ENCODE measurements around the gene DNAJC5G.

Gene DNAJC5G

GRCh38 chr2:27303093-27304025, 28.1 kb downstream of the DNAJC5G start:
- CTCF ChIA-PET, result interaction anchor here (0.6 to 17.4 kb wide), 47 partner anchors 9 to 1633 kb away, joined by 3 to 211 read pairs (median 4); partner anchors contain the start of genes AGBL5, MPV17, SLC30A3 and TRIM54
- Histone ChIP-seq H3K4me1 (ENCODE audit: control insufficient read depth, insufficient read depth, low read length) (no peaks in the 10 kb centered on the region), H3K9me3 (ENCODE audit: control insufficient read depth, insufficient read depth, low read depth, low read length) (no peaks in the 10 kb centered on the region), H3K27ac (ENCODE audit: extremely low read depth, low read depth, low read length) (no peak overlapping the region), H3K36me3 (ENCODE audit: control insufficient read depth in 2 of 2, insufficient read depth in 1 of 2, low read length in 2 of 2) (peaks cover 0 to 3% of the 10 kb centered on the region in 2 experiments; a peak in 1 of 3 replicates), H3K4me3 (ENCODE audit: low read depth, low read length) (no peak overlapping the region)
- POLR2A ChIA-PET, result interaction anchor here (1.0 to 1.5 kb wide), 6 partner anchors 8 to 270 kb away, joined by 3 to 10 read pairs (median 4); partner anchors contain the start of genes CAD, GTF3C2 and MPV17
- TF ChIP-seq ZFP69B (tag by site-specific recombination; IDR thresholded peaks at IDR 0.05) (0 out of 2 replicates have a peak, but pooled peaks have one; percentile 12), ZNF654 (tag by site-specific recombination; IDR thresholded peaks at IDR 0.05; ENCODE audit: low read depth) (peak; percentile 91), ZIC2 (tag by site-specific recombination; IDR thresholded peaks at IDR 0.05) (no peak), KLF8 (tag by site-specific recombination; IDR thresholded peaks at IDR 0.05) (peak; percentile 26; the same call in 1 of the 2 replicates), ZNF121 (tag by site-specific recombination; IDR thresholded peaks at IDR 0.05) (peak; percentile 73), SCRT2 (tag by site-specific recombination; IDR thresholded peaks at IDR 0.05) (peak; percentile 85), ZNF266 (tag by site-specific recombination; IDR thresholded peaks at IDR 0.05; ENCODE audit: low read depth) (no peak), ZBTB21 (tag by site-specific recombination; IDR thresholded peaks at IDR 0.05) (peak; percentile 70), ZNF610 (tag by site-specific recombination; IDR thresholded peaks at IDR 0.05; ENCODE audit: borderline replicate concordance) (0 out of 2 replicates have a peak, but pooled peaks have one; percentile 23), ZNF2 (tag by site-specific recombination; IDR thresholded peaks at IDR 0.05) (peak; percentile 64; the same call in 1 of the 2 replicates), ELK4 (IDR thresholded peaks at IDR 0.05; ENCODE audit: borderline replicate concordance, low read depth, low read length) (no peak), ZNF660 (tag by site-specific recombination; IDR thresholded peaks at IDR 0.05) (peak; percentile 49; the same call in 1 of the 2 replicates), ZNF426 (tag by site-specific recombination; IDR thresholded peaks at IDR 0.05) (no peak), ZNF629 (tag by site-specific recombination; IDR thresholded peaks at IDR 0.05) (peak; percentile 90), ZNF394 (tag by site-specific recombination; IDR thresholded peaks at IDR 0.05; ENCODE audit: borderline replicate concordance) (peak; percentile 89; the same call in 1 of the 2 replicates), MEIS1 (CRISPR knock-in tag; IDR thresholded peaks at IDR 0.05; ENCODE audit: borderline replicate concordance) (no peak), ZBTB17 (tag by site-specific recombination; IDR thresholded peaks at IDR 0.05) (peak; percentile 79), ZNF48 (tag by site-specific recombination; IDR thresholded peaks at IDR 0.05) (no peak), ATF2 (tag by site-specific recombination; IDR thresholded peaks at IDR 0.05; ENCODE audit: low read depth) (peak; percentile 89), GLIS2 (tag by site-specific recombination; IDR thresholded peaks at IDR 0.05) (no peak), ZBTB8A (tag by site-specific recombination; IDR thresholded peaks at IDR 0.05) (no peak), SP7 (tag by site-specific recombination; IDR thresholded peaks at IDR 0.05) (peak; percentile 31)
- TF ChIP-seq, protein P1, sequence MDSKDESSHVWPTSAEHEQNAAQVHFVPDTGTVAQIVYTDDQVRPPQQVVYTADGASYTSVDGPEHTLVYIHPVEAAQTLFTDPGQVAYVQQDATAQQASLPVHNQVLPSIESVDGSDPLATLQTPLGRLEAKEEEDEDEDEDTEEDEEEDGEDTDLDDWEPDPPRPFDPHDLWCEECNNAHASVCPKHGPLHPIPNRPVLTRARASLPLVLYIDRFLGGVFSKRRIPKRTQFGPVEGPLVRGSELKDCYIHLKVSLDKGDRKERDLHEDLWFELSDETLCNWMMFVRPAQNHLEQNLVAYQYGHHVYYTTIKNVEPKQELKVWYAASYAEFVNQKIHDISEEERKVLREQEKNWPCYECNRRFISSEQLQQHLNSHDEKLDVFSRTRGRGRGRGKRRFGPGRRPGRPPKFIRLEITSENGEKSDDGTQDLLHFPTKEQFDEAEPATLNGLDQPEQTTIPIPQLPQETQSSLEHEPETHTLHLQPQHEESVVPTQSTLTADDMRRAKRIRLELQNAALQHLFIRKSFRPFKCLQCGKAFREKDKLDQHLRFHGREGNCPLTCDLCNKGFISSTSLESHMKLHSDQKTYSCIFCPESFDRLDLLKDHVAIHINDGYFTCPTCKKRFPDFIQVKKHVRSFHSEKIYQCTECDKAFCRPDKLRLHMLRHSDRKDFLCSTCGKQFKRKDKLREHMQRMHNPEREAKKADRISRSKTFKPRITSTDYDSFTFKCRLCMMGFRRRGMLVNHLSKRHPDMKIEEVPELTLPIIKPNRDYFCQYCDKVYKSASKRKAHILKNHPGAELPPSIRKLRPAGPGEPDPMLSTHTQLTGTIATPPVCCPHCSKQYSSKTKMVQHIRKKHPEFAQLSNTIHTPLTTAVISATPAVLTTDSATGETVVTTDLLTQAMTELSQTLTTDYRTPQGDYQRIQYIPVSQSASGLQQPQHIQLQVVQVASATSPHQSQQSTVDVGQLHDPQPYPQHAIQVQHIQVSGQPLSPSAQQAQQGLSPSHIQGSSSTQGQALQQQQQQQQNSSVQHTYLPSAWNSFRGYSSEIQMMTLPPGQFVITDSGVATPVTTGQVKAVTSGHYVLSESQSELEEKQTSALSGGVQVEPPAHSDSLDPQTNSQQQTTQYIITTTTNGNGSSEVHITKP (tag by site-specific recombination; IDR thresholded peaks at IDR 0.05), result 0 out of 2 replicates have a peak, but pooled peaks have one; percentile 13
- TF ChIP-seq, protein P2, sequence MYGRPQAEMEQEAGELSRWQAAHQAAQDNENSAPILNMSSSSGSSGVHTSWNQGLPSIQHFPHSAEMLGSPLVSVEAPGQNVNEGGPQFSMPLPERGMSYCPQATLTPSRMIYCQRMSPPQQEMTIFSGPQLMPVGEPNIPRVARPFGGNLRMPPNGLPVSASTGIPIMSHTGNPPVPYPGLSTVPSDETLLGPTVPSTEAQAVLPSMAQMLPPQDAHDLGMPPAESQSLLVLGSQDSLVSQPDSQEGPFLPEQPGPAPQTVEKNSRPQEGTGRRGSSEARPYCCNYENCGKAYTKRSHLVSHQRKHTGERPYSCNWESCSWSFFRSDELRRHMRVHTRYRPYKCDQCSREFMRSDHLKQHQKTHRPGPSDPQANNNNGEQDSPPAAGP (tag by site-specific recombination; IDR thresholded peaks at IDR 0.05), result peak; percentile 32; the same call in 1 of the 2 replicates
- TF ChIP-seq, protein P3, sequence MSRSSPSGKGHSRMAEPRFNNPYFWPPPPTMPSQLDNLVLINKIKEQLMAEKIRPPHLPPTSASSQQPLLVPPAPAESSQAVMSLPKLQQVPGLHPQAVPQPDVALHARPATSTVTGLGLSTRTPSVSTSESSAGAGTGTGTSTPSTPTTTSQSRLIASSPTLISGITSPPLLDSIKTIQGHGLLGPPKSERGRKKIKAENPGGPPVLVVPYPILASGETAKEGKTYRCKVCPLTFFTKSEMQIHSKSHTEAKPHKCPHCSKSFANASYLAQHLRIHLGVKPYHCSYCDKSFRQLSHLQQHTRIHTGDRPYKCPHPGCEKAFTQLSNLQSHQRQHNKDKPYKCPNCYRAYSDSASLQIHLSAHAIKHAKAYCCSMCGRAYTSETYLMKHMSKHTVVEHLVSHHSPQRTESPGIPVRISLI (tag by site-specific recombination; IDR thresholded peaks at IDR 0.05), result peak; percentile 94
- TF ChIP-seq, protein P4, sequence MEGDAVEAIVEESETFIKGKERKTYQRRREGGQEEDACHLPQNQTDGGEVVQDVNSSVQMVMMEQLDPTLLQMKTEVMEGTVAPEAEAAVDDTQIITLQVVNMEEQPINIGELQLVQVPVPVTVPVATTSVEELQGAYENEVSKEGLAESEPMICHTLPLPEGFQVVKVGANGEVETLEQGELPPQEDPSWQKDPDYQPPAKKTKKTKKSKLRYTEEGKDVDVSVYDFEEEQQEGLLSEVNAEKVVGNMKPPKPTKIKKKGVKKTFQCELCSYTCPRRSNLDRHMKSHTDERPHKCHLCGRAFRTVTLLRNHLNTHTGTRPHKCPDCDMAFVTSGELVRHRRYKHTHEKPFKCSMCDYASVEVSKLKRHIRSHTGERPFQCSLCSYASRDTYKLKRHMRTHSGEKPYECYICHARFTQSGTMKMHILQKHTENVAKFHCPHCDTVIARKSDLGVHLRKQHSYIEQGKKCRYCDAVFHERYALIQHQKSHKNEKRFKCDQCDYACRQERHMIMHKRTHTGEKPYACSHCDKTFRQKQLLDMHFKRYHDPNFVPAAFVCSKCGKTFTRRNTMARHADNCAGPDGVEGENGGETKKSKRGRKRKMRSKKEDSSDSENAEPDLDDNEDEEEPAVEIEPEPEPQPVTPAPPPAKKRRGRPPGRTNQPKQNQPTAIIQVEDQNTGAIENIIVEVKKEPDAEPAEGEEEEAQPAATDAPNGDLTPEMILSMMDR (tag by site-specific recombination; IDR thresholded peaks at IDR 0.05), result peak; percentile 69; the same call in 1 of the 2 replicates

Data from HEK293 (cell line).